Mesodermal cell (in vitro differentiated cells): ENCODE measurements around the gene CDK17.
"Not testable (repeated sequence)": the region's sequence is repeated elsewhere in the genome, so short reads cannot be mapped to it uniquely, and the experiment has no call there.

Source experiments
- H3K27ac ChIP-seq: 2 replicates; pipeline ENCODE4 v1.7.0; 2013; ENCODE audit warnings: mild to moderate bottlenecking, low read depth, low read length, moderate library complexity; ENCODE audit not compliant: severe bottlenecking
- H3K36me3 ChIP-seq: 2 replicates; pipeline ENCODE4 v1.7.1; 2013; ENCODE audit warnings: mild to moderate bottlenecking, low read length, moderate library complexity; ENCODE audit not compliant: control insufficient read depth, insufficient read depth
- H3K4me1 ChIP-seq: one replicate; pipeline ENCODE4 v1.7.1; 2013; ENCODE audit warnings: mild to moderate bottlenecking, low read length; ENCODE audit not compliant: insufficient read depth, control insufficient read depth, poor library complexity, severe bottlenecking
- H3K4me3 ChIP-seq: 2 replicates; pipeline ENCODE4 v1.7.0; 2013; ENCODE audit warnings: low read length, control low read depth, mild to moderate bottlenecking; ENCODE audit not compliant: insufficient read depth, poor library complexity, severe bottlenecking; ENCODE audit errors: extremely low read depth
- H3K9me3 ChIP-seq: 2 replicates; pipeline ENCODE4 v1.7.1; 2013; ENCODE audit warnings: mild to moderate bottlenecking, low read length, moderate library complexity; ENCODE audit not compliant: control insufficient read depth
- WGBS, 2 experiments: methylation state at CpG; one replicate each; pipeline ENCODE4 v1.1.5; 2013; ENCODE audit warnings: missing lambda C conversion rate in 2 of 2; ENCODE audit not compliant: insufficient coverage in 2 of 2; 5-methylcytosine and 5-hydroxymethylcytosine counted together

The CDK17 gene

DNA sequence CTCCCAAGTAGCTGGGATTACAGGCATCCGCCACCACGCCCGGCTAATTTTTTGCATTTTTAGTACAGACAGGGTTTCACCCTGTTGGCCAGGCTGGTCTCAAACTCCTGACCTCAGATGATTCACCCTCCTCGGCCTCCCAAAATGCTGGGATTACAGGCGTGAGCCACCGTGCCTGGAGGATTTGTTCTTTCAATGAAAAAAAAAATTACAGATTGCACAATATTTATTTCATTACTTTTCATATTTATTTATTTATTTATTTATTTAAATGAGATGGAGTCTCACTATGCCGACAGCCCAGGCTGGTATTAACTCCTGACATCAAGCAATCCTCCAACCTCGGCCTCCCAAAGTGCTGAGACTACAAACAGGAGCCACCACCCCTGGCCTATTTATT lies 2.3 kb upstream of the CDK17 start:
- not testable (repeated sequence) for H3K36me3 ChIP-seq, H3K27ac ChIP-seq, H3K4me3 ChIP-seq, H3K4me1 ChIP-seq, H3K9me3 ChIP-seq
- WGBS, 2 experiments, result 90 to 97% methylated on average over 3 of the region's 8 CpGs

DNA sequence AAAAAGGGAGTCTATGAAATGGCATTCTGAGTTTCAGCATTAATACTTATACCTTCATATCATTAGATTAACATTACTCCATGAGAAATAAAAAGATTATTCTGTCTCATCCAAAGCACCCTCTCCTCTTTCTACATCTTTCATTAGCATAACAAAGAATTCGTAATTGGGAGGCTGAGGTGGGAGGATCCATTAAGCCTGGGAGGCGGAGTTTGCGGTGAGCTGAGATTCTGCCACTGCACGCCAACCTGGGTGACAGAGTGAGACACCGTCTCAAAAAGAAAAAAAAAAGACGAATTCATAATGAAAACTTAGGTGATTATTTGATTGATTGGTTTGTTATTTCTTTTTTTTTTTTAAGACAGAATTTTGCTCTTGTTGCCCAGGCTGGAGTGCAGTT lies 1.8 kb upstream of the CDK17 start:
- no peaks in the 10 kb centered on the region for H3K36me3 ChIP-seq
- peak overlapping the region; percentile 73 for H3K27ac ChIP-seq
- no peaks in the 10 kb centered on the region for H3K9me3 ChIP-seq
- peaks cover 6% of the 10 kb centered on the region for H3K4me1 ChIP-seq
- no peak overlapping the region for H3K4me3 ChIP-seq
- WGBS, 2 experiments, result 73 to 87% methylated on average over 3 to 4 of the region's 6 CpGs

DNA sequence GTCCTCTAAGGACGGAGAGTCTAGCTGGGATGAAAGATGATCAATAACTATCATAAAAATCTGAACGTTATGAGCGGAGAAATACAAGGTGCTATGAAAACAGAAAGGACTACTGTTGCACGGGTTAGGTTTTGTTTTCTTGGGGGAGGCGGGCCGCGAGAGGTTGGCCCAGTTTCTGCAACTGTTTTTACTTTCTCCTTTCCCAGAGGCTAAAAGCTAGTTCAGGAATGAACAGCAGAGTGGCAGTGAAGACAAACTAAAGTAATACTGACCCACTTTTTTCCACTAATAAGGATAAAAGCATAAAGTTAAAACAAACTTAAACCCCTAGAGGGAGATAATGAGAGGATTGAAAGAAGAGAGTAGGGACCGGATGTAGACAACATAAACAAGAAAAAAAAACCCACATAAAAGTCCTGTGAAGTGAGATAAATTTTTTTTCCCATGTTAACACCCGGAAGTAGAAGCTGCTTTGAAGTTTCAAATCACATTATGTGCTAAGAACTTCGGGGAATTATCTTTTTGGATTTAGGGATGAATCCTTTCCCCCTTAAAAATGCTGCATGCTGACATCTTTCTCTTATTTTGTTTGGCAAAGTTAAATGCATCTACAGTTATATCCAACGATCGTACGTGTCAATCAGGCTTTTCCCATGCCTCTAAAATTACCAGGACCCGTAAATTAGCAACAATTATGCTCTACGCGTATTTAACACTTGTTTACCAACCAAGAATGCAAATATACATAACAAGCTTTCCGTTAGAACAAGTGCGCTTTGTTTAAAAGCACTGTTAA lies 1.0 kb upstream of the CDK17 start:
- 39 to 43% methylated on average over 6 to 13 of the region's 18 CpGs for WGBS, 2 experiments
- peak overlapping the region; percentile 73 for H3K27ac ChIP-seq
- H3K9me3 ChIP-seq, result no peaks in the 10 kb centered on the region
- H3K36me3 ChIP-seq, result no peaks in the 10 kb centered on the region
- H3K4me3 ChIP-seq, result peak overlapping the region; percentile 91
- H3K4me1 ChIP-seq, result peaks cover 9% of the 10 kb centered on the region

DNA sequence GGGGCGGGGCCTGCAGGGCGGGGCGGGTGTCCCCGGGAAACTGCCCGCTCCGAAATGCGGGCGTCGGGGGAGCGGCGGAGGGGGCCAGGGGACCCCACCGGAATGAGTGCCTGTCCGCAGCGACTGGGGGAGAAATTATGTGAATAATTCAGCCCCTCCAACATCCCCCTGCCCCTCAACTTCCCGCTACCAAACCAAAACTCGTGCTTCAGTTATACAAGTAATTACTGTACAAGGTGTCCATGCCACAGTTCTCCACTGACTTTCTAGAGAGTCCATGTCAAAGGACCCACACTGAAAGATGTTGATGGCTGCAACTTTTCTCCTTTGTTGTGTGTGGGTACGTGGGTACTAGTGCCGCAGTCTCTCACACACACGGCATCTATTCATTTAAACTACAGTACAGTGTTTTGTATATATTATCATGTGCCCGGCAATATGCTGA lies 414 bp upstream of the CDK17 start:
- Histone ChIP-seq H3K27ac (peak overlapping the region; percentile 73), H3K4me3 (peak overlapping the region; percentile 91), H3K9me3 (no peaks in the 10 kb centered on the region), H3K36me3 (no peaks in the 10 kb centered on the region), H3K4me1 (peaks cover 9% of the 10 kb centered on the region)
- 0% methylated on average over 6 of the region's 20 CpGs; no CpG with 5 or more reads in 1 of the 2 experiments for WGBS, 2 experiments

DNA sequence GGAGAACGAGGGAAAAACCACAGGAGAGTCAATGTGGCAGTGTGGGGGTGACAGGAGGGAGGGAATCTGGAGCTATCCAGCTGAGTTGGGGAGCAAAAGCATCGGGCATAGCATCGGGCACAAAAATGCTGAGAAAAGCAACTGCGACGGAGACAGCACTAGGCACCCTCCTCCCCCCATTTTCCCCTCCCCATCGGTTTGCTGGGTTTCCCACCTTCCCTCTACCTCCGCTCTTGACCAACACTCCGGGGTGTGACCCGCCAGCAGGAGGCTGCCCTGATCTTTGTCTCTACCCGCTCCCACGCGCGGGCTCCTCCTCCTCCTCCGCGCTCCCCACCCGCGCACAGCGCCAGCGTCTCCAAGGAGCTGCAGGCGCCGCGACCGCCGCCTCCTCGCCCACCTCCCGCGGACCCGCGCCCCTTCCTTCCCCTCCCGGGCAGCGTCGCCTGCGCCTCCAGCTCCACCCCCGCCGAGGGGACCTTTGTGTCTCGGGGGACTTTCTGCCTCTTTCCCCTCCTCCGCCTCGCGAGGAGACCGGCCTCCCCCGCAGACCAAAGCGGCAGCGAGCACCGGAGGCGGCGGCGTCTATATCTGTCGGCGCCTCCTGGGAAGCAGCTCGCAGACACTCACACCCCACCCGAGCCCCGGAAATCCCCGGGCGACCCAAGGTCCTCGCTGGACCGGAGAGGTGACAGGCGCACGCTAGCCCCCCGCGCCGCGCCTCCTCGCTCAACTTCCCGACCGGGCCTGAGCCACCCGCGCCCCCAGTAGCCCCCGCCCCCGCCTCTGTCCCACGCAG lies 920 bp downstream of the CDK17 start:
- Histone ChIP-seq H3K27ac (peak overlapping the region; percentile 96), H3K4me3 (peak overlapping the region; percentile 91), H3K36me3 (peaks cover 2% of the 10 kb centered on the region), H3K4me1 (peaks cover 5% of the 10 kb centered on the region), H3K9me3 (no peaks in the 10 kb centered on the region)
- WGBS, 2 experiments, result 0% methylated on average over 41 to 47 of the region's 70 CpGs

DNA sequence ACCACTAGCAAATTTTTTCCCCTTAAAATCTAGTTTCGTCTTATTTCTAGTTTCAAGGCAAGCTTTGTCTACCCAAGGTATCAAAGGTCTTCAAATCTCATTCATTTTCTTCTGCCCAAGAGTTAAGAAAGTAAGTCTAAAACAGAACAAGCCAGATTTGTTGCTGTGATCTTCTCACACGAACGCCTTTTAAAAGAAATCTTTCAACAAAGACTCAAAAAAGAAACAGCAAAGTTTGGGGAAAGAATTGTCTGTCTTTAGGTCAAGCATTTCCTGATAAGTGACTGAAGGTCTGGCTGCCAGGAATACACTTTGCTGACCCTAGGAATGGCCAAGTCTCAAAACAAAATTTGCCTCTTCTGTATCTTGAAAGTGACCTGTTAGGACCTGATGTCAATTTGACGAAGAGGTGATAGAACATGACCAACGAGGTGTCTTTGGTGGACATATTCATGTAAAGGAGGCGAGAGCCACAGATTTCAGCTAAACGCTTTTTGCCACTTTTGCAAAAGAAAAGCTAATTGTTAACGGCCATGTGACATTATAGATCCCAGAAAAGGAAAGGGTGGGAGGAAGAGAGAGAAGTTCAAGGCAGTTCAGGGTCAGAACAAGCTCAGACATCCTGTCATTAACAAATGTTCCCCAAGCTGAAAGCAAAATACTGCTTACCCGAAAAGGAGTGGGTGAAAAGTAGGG lies 1.7 kb downstream of the CDK17 start:
- H3K9me3 ChIP-seq, result no peaks in the 10 kb centered on the region
- 8 to 9% methylated on average over 6 to 8 of the region's 9 CpGs for WGBS, 2 experiments
- H3K4me1 ChIP-seq, result peaks cover 5% of the 10 kb centered on the region
- H3K27ac ChIP-seq, result peak overlapping the region; percentile 96
- peaks cover 9% of the 10 kb centered on the region for H3K36me3 ChIP-seq
- H3K4me3 ChIP-seq, result peak overlapping the region; percentile 91

DNA sequence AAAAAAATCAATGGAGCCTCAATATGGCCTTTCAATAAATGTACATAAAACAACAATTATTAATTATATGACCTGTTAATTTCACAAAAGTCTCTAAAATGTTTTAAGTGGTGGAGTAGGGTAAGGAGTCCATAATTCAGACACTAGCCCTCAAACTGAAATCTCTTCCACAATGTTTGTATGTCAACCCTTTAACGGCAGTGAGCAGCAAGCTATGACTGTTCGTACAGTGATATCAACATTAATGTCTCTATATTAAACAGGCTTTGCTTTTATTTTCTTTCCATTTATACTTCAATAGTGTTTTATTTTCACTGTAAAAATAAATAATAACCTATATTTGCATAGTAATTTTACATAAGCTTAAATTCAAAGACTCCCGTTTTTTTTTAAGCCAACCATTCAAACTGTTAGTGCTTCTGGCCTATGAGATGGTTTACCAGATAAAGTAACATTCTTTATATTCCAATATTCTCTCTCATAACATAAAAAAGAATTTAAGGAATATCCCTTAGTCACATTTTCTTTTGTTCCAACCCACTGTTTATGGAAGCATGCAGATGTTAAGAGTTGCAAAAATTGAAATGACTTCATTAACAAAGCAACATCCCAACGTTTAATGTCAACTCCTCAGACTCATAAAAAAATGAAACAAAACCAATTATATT lies 2.3 kb downstream of the CDK17 start:
- peak overlapping the region; percentile 91 for H3K4me3 ChIP-seq
- peaks cover 15% of the 10 kb centered on the region for H3K36me3 ChIP-seq
- H3K4me1 ChIP-seq, result peaks cover 6% of the 10 kb centered on the region
- H3K27ac ChIP-seq, result peak overlapping the region; percentile 96
- H3K9me3 ChIP-seq, result no peaks in the 10 kb centered on the region
- WGBS, 2 experiments, result 20 to 25% methylated on average over 1 of the region's 4 CpGs

DNA sequence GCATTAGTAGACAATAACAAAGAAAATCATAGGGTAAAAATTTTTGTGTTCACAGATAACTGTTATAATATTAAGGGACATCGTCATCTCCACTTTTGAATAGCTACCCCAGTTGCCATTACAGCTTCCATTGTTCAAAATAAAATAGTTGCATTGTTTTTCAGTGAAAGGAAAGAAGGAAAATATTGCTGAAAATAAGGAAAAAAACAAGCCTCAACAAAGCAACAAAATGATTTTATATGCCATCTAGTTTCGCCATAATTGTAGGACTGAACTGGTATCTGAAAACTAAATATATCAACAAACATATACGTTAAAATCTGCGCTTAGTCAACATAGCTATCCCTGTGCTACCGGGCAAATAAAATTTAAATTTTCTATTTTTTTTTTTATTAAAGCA lies 3.3 kb downstream of the CDK17 start:
- Histone ChIP-seq H3K27ac (no peak overlapping the region), H3K4me1 (peaks cover 7% of the 10 kb centered on the region), H3K4me3 (peak overlapping the region; percentile 91), H3K9me3 (no peaks in the 10 kb centered on the region), H3K36me3 (peaks cover 15% of the 10 kb centered on the region)
- WGBS, 2 experiments, result no CpG with 5 or more reads among the region's 5 CpGs

DNA sequence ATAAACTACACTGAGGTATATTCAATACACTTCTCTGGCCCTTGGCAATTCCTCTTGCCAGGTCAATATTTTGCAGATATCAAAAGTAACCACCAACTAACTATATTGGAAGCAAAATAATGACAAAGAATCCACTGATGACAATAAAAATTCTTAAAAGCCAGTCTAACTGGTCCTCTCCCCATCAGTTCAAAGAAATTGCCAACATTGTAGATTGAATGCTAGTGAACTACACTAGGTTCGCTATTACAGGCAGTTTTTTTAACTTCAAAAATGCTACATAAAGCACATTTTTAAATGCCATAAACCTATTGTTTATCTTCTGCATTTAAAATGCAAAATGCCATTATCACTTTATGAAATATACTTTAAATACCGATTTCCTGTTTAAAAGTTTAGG lies 4.0 kb downstream of the CDK17 start:
- WGBS, 2 experiments, result 89 to 100% methylated on average over 1 of the region's 2 CpGs
- Histone ChIP-seq H3K4me3 (peak overlapping the region; percentile 16), H3K27ac (no peak overlapping the region), H3K4me1 (peaks cover 7% of the 10 kb centered on the region), H3K9me3 (no peaks in the 10 kb centered on the region), H3K36me3 (peaks cover 15% of the 10 kb centered on the region)

DNA sequence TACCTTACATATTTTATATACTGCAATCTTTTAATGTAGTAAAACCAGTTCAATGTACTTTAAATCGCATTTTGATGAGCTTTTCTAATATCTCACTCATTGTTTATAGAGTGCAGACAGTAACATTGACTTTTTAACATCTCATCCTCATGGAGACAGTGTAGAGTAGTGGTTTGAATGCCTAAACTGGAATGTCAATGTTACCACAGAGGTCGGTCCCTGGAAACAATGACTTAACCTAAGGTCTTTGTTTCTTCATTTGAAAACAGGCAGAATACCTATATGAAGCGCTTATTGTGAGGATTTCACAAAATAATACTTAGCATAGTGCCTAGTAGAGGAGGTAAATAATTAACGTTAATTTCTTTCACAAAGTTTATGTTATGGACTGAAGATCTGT lies 5.0 kb downstream of the CDK17 start:
- 83% methylated on average over 3 of the region's 4 CpGs; no CpG with 5 or more reads in 1 of the 2 experiments for WGBS, 2 experiments
- Histone ChIP-seq H3K4me1 (peaks cover 7% of the 10 kb centered on the region), H3K27ac (no peak overlapping the region), H3K4me3 (no peak overlapping the region), H3K9me3 (no peaks in the 10 kb centered on the region), H3K36me3 (peaks cover 22% of the 10 kb centered on the region)
